Vagina (tissue), 2 donors: ENCODE results near the gene ASB16. TPM values are rescaled to one million over a fixed set of nuclear protein-coding genes. Genes with fewer than 3 reads are reported as not detected.

Experiments used
- DNase-seq, 2 donors: peaks; one replicate each; pipeline ENCODE4 v3.0.0-alpha.2; 2017; ENCODE audit errors: extremely low spot score in 2 of 2
- H3K27ac ChIP-seq: fragments of 200-600 bp; sonication (generic); one replicate; pipeline ENCODE4 v1.5.1; 2019
- H3K27me3 ChIP-seq: fragments of 200-600 bp; sonication (generic); one replicate; pipeline ENCODE4 v1.5.1; 2019
- H3K36me3 ChIP-seq, 2 donors: fragments of 200-600 bp; sonication (generic); one replicate each; pipeline ENCODE4 v1.5.1; 2017 to 2019
- H3K4me1 ChIP-seq: fragments of 200-600 bp; sonication (generic); one replicate; pipeline ENCODE4 v1.5.1; 2019
- H3K4me3 ChIP-seq, 2 donors: fragments of 200-600 bp; sonication (generic); 1 replicate in 1 of 2; 2 replicates in 1 of 2; pipeline ENCODE4 v1.5.1; 2016 to 2019
- H3K9me3 ChIP-seq: fragments of 200-600 bp; sonication (generic); one replicate; pipeline ENCODE4 v1.5.1; 2019
- CTCF ChIP-seq, 3 experiments: fragments of 450-650 bp in 2 of 3; fragments of 200-600 bp in 1 of 3; sonication (generic) in 1 of 3; IDR thresholded peaks; one replicate each; pipeline ENCODE4 v1.5.1; 2017 to 2019; ENCODE audit warnings: antibody characterized with exemption in 3 of 3, mild to moderate bottlenecking in 2 of 3, moderate library complexity in 2 of 3
- POLR2A ChIP-seq, 2 donors: fragments of 450-650 bp; IDR thresholded peaks; one replicate each; pipeline ENCODE4 v1.6.1; 2017; ENCODE audit warnings: antibody characterized with exemption in 2 of 2, mild to moderate bottlenecking in 2 of 2, moderate library complexity in 2 of 2
- POLR2AphosphoS5 ChIP-seq, 2 donors: sonication (generic); formaldehyde crosslinking; IDR thresholded peaks; one replicate each; pipeline ENCODE4 v1.9.0; 2017; ENCODE audit warnings: antibody characterized with exemption in 2 of 2, mild to moderate bottlenecking in 2 of 2, low read depth in 1 of 2; ENCODE audit not compliant: insufficient read depth in 1 of 2
- intact Hi-C: fragments of 100-400 bp; cut with DNase I; formaldehyde crosslinking; loops from one replicate; pipeline ENCODE4 v1.15.1; 2023
- total RNA-seq: library from RNA; depleted of rRNA; stranded (reverse); fragments of >200 nt; gene quantifications from one replicate; pipeline ENCODE4 v1.2.3, GENCODE V29; 2016

The ASB16 gene
- total RNA-seq, 1 donor from 2014 or later = not detected

- intact Hi-C loops = no loop called here
- Histone ChIP-seq H3K4me1 (no peaks in the 10 kb centered on the region), H3K4me3 (no peak overlapping the region), H3K27ac (no peak overlapping the region), H3K36me3 (peaks cover 0 to 29% of the 10 kb centered on the region in 2 donors), H3K27me3 (no peaks in the 10 kb centered on the region), H3K9me3 (no peaks in the 10 kb centered on the region)
- TF ChIP-seq POLR2AphosphoS5 (IDR thresholded peaks at IDR 0.05; ENCODE audit: insufficient read depth in 1 of 2, low read depth in 1 of 2) (no peak), POLR2A (IDR thresholded peaks at IDR 0.05) (no peak), CTCF (IDR thresholded peaks at IDR 0.05) (no peak)
- DNase-seq = no peak
These were observed 7.1 kb downstream of the ASB16 start for GRCh38 chr17:44177640-44178039.

DNA sequence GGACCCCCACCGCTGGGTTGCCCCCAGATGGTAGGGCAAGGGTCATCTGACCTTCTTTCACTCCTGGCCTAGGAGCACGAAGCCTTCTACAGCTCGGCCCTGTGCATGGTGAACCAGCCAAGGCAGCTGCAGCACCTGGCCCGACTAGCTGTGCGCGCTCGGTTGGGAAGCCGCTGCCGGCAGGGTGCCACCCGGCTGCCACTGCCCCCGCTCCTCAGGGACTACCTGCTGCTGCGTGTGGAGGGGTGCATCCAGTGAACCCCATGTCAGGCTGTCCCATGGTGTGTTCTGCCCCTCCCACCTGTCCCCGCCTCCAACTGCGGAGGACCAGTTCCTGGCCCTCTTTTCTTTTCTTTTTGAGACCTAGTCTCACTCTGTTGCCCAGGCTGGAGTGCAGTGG is 7.6 kb downstream of the ASB16 start:
- TF ChIP-seq POLR2AphosphoS5 (IDR thresholded peaks at IDR 0.05; ENCODE audit: insufficient read depth in 1 of 2, low read depth in 1 of 2) (no peak), CTCF (IDR thresholded peaks at IDR 0.05) (no peak), POLR2A (IDR thresholded peaks at IDR 0.05) (no peak)
- no peaks in the 10 kb centered on the region for H3K4me1 ChIP-seq
- no peak overlapping the region for H3K4me3 ChIP-seq
- H3K36me3 ChIP-seq = peaks cover 0 to 29% of the 10 kb centered on the region in 2 donors
- no peaks in the 10 kb centered on the region for H3K27me3 ChIP-seq
- no peak overlapping the region for H3K27ac ChIP-seq
- no peaks in the 10 kb centered on the region for H3K9me3 ChIP-seq
- intact Hi-C loops = no loop called here
- no peak for DNase-seq

- H3K4me1 ChIP-seq = peaks cover 30% of the 10 kb centered on the region
- H3K27ac ChIP-seq = no peak overlapping the region
- peaks cover 0 to 18% of the 10 kb centered on the region in 2 donors for H3K36me3 ChIP-seq
- no peaks in the 10 kb centered on the region for H3K9me3 ChIP-seq
- DNase-seq = no peak
- intact Hi-C loops = no loop called here
- no peak for TF ChIP-seq POLR2A (IDR thresholded peaks at IDR 0.05)
- TF ChIP-seq CTCF (IDR thresholded peaks at IDR 0.05) = no peak
- TF ChIP-seq POLR2AphosphoS5 (IDR thresholded peaks at IDR 0.05; ENCODE audit: insufficient read depth in 1 of 2, low read depth in 1 of 2) = no peak
- no peaks in the 10 kb centered on the region for H3K27me3 ChIP-seq
- H3K4me3 ChIP-seq = no peak overlapping the region
These were observed 12.5 kb downstream of the ASB16 start for GRCh38 chr17:44183024-44183423.

DNA sequence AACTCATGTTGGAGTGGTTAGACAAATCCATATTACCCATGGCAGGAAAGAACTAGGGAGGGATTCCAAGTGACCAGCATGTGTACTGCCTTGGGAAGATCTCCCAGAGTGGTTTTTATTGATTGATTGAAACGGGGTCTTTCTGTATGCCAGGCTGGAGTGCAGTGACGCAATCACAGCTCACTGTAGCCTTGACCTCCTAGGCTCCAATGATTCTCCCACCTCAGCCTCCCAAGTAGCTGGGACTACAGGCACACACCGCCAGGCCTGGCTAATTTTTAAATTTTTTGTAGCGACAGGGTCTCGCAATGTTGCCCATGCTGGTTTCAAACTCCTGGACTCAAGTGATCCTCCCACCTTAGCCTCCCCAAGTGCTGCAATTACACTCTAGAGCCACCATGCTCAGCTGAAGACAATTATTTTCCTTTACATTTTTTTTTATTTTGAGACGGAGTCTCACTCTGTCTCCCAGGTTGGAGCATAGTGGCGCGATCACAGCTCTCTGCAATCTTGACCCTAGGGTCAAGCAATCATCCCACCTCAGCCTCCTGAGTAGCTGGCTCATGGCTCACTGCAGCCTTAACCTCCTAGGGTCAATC is 13.8 kb downstream of the ASB16 start:
- no peak overlapping the region for H3K27ac ChIP-seq
- DNase-seq = no peak
- H3K9me3 ChIP-seq = no peaks in the 10 kb centered on the region
- intact Hi-C loops = no loop called here
- no peak overlapping the region for H3K4me3 ChIP-seq
- TF ChIP-seq POLR2A (IDR thresholded peaks at IDR 0.05) = no peak
- TF ChIP-seq POLR2AphosphoS5 (IDR thresholded peaks at IDR 0.05; ENCODE audit: insufficient read depth in 1 of 2, low read depth in 1 of 2) = no peak
- H3K4me1 ChIP-seq = peaks cover 37% of the 10 kb centered on the region
- H3K36me3 ChIP-seq = peaks cover 0 to 11% of the 10 kb centered on the region in 2 donors
- H3K27me3 ChIP-seq = no peaks in the 10 kb centered on the region

DNA sequence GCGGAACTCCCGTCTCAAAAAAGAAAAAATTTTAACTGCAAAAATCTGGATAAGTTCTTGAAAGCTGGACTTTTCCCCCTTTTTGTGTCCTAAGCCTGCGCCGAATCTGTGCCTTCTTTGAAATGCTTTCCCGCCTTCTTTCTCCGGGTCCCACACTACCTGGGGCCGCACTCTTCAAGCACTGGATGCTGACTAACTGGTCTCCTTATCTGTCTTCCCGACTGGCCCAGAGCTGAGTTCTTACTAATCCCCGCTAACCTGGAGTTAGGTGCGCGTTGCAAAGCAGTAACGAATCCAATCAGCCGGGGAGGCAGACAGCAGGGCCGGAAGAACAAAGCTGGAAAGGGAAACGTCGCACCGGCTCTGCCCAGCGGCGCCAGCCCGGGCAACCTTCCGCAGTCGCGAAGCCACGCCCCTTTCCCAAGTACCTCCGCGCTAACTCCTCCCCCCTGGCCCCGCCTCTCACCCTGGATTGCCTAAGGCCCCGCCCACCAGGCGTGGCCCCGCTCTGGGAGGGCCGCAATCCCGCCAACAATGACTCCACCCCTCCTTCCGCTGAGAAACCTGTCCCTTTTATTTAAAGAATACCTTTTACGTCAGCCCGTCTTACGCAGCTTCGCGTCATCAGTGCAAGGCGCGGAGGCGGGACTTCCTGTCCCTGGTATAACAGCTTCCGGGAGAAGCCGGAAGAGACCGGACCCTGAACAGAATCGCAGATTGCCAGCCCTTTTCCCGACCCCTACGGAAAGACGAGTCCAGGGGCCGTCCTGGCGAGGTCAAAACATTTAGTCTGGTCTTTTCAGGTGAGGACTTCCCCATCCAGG is 16.0 kb downstream of the ASB16 start, which contains the start of gene TMUB2:
TSS of gene TMUB2 (plus strand) at position 666 of the 824 bp plus-strand sequence. CDS start 737 bp downstream, outside the sequence.
- Histone ChIP-seq H3K27me3 (no peaks in the 10 kb centered on the region), H3K9me3 (no peaks in the 10 kb centered on the region), H3K27ac (peak within 1 kb of the TSS; percentile 99), H3K4me3 (peak within 1 kb of the TSS; percentile 75 to 98), H3K36me3 (peaks cover 0 to 19% of the 10 kb centered on the region in 2 donors), H3K4me1 (peaks cover 37% of the 10 kb centered on the region)
- TF ChIP-seq POLR2A (IDR thresholded peaks at IDR 0.05) = peak in 1 of 2 donors; percentile 87
- TF ChIP-seq CTCF (IDR thresholded peaks at IDR 0.05) = no peak
- TF ChIP-seq POLR2AphosphoS5 (IDR thresholded peaks at IDR 0.05; ENCODE audit: insufficient read depth in 1 of 2, low read depth in 1 of 2) = peak; percentile 89 to 98
- intact Hi-C loops = no loop called here
- peak; percentile 99 to 100 for DNase-seq
